ENCODE results near the gene TTC34.
"Not testable (repeated sequence)": the region's sequence is repeated elsewhere in the genome, so short reads cannot be mapped to it uniquely, and the experiment has no call there.

The TTC34 gene

GRCh38 chr1:2810899-2811532 is 9.5 kb upstream of the TTC34 start:
- no peak for DNase-seq

- no peak for DNase-seq
Measured at GRCh38 chr1:2810281-2810680, 8.8 kb upstream of the TTC34 start.

- DNase-seq, result no peak
Measured at GRCh38 chr1:2809656-2810055, 8.2 kb upstream of the TTC34 start.

DNA sequence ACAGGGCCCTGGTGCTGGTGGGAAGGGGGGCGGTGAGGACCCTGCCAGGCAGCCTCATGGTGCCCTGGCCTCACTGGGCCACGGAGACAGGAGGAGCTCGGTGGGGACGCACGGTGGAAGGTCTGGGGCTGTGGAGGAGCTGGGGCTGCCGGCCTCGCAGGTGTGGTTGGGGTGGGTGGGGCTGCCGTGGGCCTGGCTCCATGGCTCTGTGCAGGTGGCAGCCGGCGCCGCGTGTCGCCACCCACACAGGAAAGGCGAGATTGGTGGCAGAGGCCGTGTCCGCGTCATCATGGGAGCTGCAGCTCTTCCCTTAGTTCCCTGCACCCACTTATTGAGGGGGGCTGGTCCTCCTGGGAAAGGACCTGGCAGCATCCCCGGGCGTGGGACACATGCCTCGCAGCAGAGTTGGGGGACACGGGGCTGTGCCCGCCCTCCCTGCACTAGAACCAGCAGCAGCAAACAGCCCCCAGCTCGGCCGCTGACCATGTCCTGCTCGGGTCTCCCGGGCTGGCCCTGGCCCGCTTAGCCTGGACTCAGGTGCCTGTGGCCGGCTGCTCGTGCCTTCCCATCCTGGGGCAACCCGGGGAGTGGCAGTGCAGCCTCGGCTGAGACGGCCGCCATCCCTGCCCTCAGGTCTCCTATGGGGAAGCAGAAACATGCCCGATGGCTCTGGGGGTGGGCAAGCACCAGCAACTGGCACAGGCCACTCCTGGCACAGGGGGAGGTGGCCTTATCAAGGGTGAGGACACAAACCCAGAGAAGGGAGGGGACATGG is 7.5 kb upstream of the TTC34 start:
- DNase-seq, result no peak

DNA sequence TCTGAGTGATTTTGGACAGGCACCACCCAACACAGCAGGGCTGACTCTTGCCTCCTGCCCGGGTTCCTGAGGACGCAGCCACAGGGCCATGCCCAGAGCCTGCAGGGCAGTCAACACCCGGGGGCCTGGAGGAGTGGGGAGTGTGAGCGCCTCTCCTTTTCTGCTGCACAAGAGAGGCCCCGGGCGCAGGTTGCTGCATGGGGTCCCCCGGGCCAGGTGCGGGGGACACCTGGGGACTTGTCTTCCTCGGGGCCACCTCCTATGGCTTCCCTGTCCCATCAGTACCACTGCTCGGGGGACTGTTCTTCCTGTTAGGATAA is 6.9 kb upstream of the TTC34 start:
- DNase-seq, result no peak

- no peak for DNase-seq
Measured at GRCh38 chr1:2807678-2808385, 6.3 kb upstream of the TTC34 start.

GRCh38 chr1:2807036-2807435 is 5.5 kb upstream of the TTC34 start:
- no peak for DNase-seq

GRCh38 chr1:2806591-2806990 is 5.1 kb upstream of the TTC34 start:
- DNase-seq, result no peak

DNA sequence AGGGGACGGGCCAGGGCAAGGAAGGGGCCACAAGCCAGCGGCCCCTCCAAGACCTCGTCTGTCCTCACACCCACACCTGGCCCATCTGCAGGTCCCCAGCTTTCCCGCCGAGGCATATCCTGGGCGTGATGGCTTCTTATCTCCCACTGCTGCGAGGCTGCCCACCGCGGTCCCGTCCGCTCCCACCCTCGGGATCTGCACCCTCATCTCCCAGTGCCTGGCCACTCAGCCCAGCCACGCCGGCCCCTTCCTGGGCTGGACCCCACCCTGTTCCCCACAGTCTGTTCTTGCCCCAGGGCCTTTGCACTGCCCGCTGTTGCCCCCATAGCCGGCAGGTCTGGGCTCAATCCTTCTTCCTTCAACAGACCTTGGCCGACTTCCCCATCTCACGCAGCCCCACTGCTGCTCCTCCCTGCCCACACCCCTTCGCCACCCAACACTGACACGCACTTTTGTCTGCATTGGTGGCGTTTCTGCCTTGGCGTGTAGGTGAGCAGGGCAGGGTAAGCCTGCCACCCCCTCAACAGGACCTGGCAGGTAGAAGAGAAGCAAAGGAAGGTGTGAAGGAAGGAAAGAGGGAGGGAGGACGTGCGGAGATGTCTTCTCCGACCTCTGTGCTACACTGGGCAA is 4.4 kb upstream of the TTC34 start:
- no peak for DNase-seq

GRCh38 chr1:2804628-2805351 is 3.3 kb upstream of the TTC34 start:
- DNase-seq, result no peak

GRCh38 chr1:2803931-2804627 is 2.6 kb upstream of the TTC34 start:
- no peak for DNase-seq

- no peak for DNase-seq
Measured at GRCh38 chr1:2803086-2803930, 1.8 kb upstream of the TTC34 start.

DNA sequence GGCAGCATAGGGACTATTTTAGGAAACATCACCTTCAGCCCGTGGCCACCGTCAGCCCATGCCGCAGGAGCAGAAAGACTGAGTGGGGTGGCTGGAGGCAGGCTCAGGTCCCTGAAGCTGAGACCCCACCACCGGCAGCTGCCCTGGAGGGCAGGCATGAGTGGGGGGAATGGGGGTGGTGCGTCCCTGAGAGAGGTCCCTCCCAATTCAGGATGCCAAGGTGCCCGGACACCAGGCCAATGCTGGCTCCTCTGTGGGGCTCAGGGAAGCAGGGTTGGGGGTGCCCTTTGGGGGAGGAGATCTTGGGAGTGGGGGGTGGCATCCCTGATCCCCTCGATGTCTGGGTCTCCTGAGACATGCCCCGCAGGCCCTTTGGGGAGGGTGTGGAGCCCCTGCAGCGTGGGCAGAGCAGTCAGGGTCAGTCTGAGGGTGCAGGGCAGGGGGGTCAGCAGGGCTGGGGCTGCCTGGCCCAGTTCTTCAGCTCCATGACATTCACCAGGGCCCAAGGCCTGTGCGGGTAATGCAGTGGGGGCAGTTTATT is 998 bp upstream of the TTC34 start:
- DNase-seq, result no peak

DNA sequence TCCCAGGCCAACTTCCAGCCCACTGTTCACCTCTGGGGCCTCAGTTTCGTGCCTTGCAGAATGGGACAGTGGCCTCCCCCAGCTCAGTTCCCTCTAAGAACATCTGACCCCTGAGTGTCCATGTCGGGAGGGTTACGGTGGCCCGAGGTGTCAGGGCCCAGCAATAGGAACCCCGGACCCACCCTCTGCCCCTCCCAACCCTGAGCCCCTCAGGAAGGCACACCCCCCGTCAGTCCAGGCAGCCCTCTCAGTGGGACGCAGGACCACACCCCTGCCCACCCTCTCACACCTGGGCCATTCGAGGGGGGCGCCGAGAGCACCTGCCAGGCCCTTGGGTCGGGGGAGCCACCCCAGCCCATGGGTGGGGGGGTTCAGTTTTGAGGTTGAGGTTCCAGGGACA is 447 bp downstream of the TTC34 start:
- no peak for DNase-seq

- DNase-seq, result no peak
Measured at GRCh38 chr1:2800664-2801045, 838 bp downstream of the TTC34 start.

GRCh38 chr1:2799811-2800663 is 1.5 kb downstream of the TTC34 start:
- no peak for DNase-seq

DNA sequence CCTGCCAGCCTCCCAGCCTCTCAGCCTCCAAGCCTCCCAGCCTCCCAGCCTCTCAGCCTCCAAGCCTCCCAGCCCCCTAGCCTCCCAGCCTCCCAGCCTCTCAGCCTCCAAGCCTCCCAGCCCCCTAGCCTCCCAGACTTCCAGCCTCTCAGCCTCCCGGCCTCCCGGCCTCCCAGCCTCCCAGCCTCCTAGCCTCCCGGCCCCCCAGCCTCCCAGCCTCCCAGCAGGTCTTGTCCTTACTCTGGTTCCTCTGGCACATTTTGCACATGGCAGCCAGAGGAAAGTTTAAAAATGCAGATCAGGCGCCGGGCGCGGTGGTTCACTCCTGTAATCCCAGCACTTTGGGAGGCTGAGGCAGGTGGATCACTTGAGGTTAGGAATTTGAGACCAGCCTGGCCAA is 2.5 kb downstream of the TTC34 start:
- DNase-seq, result not testable (repeated sequence)

- no peak for DNase-seq
Measured at GRCh38 chr1:2797741-2798016, 3.8 kb downstream of the TTC34 start.

DNA sequence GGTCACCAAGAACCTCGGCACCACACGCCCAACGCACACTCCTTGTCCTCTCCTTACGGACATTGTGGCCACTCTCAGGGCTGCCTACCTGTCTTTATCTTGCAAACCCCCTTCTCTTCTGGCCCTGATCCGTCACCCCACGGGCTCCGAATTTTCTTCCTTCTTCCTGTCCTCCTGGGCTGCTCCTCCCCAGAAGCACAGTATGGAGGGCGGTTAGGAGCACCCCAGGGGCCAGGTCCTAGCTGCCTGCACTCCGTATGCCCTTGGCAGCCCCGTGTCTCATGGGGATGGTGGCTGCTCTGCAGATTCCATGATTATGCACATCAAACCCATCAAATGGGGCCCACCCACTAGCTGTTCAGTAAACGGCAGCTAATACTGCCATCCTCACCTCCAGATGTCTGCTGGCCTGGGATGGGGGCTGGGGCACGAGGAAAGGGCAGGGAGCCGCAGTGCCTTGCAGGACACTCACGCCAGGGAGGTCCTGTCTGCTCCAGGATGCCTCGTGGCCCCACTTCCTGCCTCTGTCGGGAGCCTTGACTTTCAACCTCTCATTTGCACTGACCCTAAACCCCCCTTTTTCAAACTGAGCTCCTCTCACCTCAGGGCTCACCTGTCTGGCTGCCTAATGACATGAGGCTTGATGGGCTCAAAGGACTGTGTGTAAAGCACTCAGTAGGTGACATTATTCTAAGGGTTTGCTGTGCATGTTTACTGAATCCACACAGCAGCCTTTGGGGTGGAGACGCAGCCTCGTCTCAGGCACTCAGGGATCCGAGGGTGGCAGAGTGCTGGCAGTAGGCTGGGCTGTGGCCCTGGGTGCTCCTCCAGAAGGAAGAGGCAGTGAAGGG is 4.4 kb downstream of the TTC34 start:
- DNase-seq, result no peak

DNA sequence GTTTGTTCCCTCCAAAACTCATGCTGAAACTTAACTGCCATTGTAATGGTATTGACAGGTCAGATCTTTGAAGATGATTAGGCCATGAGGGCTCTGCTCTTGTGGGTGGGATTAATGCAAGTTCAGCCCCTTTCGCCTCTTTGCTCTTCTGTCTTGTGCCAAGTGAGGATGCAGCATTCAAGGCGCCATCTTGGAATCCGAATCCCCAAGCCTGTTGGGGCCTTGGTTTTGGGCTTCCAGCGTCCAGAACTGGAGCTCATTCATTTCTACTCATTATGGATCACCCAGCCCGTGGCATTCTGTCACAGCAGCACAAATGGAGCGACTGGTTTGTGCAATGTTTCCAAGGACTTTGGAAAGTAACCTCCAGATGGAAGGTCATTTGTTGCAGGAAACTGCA is 5.6 kb downstream of the TTC34 start:
- DNase-seq, result no peak

Measured in activated CD4-positive, alpha-beta T cell treated with anti-CD3 and anti-CD28 coated beads for 1 hour (primary cell).